ENCODE data around the gene TLR6.

- TF ChIP-seq ZBTB49 (tag by site-specific recombination; IDR thresholded peaks at IDR 0.05; ENCODE audit: low read depth) (no peak), ZNF324 (tag by site-specific recombination; IDR thresholded peaks at IDR 0.05) (no peak), PBX3 (CRISPR knock-in tag; IDR thresholded peaks at IDR 0.05) (no peak), ZNF629 (tag by site-specific recombination; IDR thresholded peaks at IDR 0.05) (no peak), ELK4 (IDR thresholded peaks at IDR 0.05; ENCODE audit: borderline replicate concordance, low read depth, low read length) (no peak)
These were observed 23.7 kb downstream of the TLR6 start for GRCh38 chr4:38832624-38833528.
